Aorta (tissue), 5 donors: ENCODE data around the gene ACIN1. TPM values are rescaled to one million over a fixed set of nuclear protein-coding genes. Genes with fewer than 3 reads are reported as not detected.

Experiments
- ATAC-seq: fragments of 200-7000 bp; cut with Tn5 transposase; one replicate; pipeline ENCODE4 v1.9.1; 2022; ENCODE audit warnings: moderate library complexity; ENCODE audit not compliant: low FRiP score
- DNase-seq, 2 donors: peaks; one replicate each; pipeline ENCODE4 v3.0.0-alpha.2; 2020
- H3K27ac ChIP-seq, 2 donors: one replicate each; pipeline ENCODE4 v1.5.1; 2013; ENCODE audit warnings: low read length in 2 of 2, mild to moderate bottlenecking in 2 of 2, moderate library complexity in 2 of 2, control low read depth in 1 of 2, inconsistent platforms in 1 of 2, low read depth in 1 of 2
- H3K27me3 ChIP-seq, 2 donors: one replicate each; pipeline ENCODE4 v1.6.1; 2013; ENCODE audit warnings: control low read depth in 1 of 2, low read length in 1 of 2, mild to moderate bottlenecking in 1 of 2, moderate library complexity in 1 of 2; ENCODE audit not compliant: insufficient read depth in 2 of 2, control insufficient read depth in 1 of 2
- H3K36me3 ChIP-seq, 2 donors: one replicate each; pipeline ENCODE4 v1.6.1; 2013; ENCODE audit warnings: control low read depth in 1 of 2, low read length in 1 of 2, mild to moderate bottlenecking in 1 of 2; ENCODE audit not compliant: insufficient read depth in 2 of 2, control insufficient read depth in 1 of 2
- H3K4me1 ChIP-seq, 2 donors: one replicate each; pipeline ENCODE4 v1.6.1; 2013; ENCODE audit warnings: low read length in 2 of 2, control low read depth in 1 of 2, mild to moderate bottlenecking in 1 of 2, moderate library complexity in 1 of 2; ENCODE audit not compliant: insufficient read depth in 2 of 2, control insufficient read depth in 1 of 2
- H3K4me3 ChIP-seq, 2 donors: one replicate each; pipeline ENCODE4 v1.5.1; 2013; ENCODE audit warnings: low read length in 2 of 2, control low read depth in 1 of 2, mild to moderate bottlenecking in 1 of 2
- H3K9me3 ChIP-seq: one replicate; pipeline ENCODE4 v1.6.1; 2013; ENCODE audit warnings: mild to moderate bottlenecking, low read length; ENCODE audit not compliant: control insufficient read depth
- WGBS, 2 donors: extraction: QIAGEN DNeasy Blood & Tissue Kit; methylation state at CpG; one replicate each; pipeline ENCODE4 v1.1.7; 2013; 5-methylcytosine and 5-hydroxymethylcytosine counted together
- intact Hi-C, 2 donors: fragments of 100-400 bp; cut with DNase I; formaldehyde crosslinking; loops; one replicate each; pipeline versions ENCODE4 v1.14.2 to v1.15.0; 2022
- polyA plus RNA-seq, 2 donors: library from polyadenylated mRNA; stranded (reverse); fragments of 200-250 nt; gene quantifications; one replicate each; pipeline ENCODE4 v1.2.3, GENCODE V29; 2013
- total RNA-seq, 2 donors: library from RNA; stranded (reverse); fragmentation: NEBNext Ultra II Directional; extraction: Animal tissue kit (Norgen Biotek cat#: 25700); gene quantifications; one replicate each; pipeline ENCODE4 v1.2.1, GENCODE V29; 2021
- donor health status: healthy with polysubstance abuse.
- donor health status: Bipolar disorder and iron deficiency.
- donor health status: DM: no; HTN: no; CAD: no.
- donor health status: DM: no; HTN: no; CAD: no.
- donor health status: DM: yes; HTN: yes; CAD: no.

The ACIN1 gene
- total and polyA plus RNA-seq, 4 donors = 34.1 to 183 (median 140) TPM

DNA sequence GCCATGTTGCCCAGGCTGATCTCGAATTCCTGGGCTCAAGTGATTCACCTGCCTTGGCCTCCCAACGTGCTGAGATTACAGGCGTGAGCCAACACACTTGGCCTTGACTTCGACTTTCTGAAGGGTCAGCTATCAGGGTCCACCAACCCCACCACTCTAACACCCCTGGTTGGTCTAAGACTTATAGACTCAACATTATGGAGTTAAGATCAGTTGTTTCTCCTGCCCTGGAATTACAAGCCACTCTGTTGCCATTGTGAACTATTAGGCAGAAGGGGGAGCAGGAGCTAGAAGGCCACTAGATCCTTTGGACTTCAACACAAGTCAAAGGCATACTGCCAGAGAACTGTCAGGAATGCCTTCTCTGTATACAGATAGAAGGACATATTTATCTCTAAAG, 54.8 kb downstream of the ACIN1 start:
- no peak for ATAC-seq
- 89 to 93% methylated on average over 4 of the region's 4 CpGs for WGBS, 2 donors
- Histone ChIP-seq H3K4me3 (no peak overlapping the region), H3K27ac (no peak overlapping the region), H3K9me3 (no peaks in the 10 kb centered on the region), H3K36me3 (no peaks in the 10 kb centered on the region), H3K4me1 (no peaks in the 10 kb centered on the region), H3K27me3 (no peaks in the 10 kb centered on the region)
- DNase-seq = peak in 1 of 2 donors; percentile 27
- intact Hi-C loops = no loop called here

DNA sequence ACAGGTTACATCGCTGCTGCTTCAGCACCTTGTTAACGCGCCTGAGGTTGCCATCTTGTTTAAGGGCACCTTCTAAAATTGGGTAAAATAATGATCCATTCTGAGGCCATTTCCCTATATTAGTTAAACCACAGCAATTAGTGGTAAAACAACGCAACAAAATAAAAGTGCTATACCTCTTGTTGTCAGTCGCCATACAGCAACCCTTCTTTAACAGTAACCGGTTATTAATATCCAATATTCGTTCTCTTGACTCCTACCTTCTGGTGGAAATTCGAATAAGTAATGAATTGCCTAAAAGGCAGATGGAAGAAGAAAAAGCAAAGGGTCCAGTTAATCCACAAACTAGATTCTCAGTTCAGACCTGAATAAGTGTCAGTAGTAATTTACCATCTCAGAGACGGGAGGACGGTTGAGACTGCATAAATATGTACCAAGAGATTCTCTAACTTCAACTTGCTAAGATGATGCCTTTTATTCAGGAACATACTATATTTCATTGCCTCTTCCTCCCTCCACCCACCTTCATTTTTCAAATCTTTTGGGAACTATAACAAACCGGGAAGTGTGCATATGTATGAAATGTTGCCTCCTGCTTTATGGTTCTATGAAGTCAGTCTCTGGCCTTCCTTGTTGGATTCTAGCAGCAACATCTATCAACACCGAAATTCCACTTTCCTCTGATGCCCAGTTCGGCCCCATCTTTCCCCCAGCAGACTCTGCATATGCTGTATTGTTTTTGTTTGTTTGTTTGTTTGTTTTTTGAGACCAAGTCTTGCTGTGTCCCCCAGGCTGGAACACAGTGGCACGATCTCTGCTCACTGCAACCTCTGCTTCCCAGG, 59.4 kb downstream of the ACIN1 start:
- Histone ChIP-seq H3K4me1 (peaks cover 0 to 3% of the 10 kb centered on the region in 2 donors), H3K27ac (peak overlapping the region in 1 of 2 donors; percentile 13), H3K9me3 (no peaks in the 10 kb centered on the region), H3K4me3 (no peak overlapping the region), H3K36me3 (peaks cover 0 to 3% of the 10 kb centered on the region in 2 donors), H3K27me3 (no peaks in the 10 kb centered on the region)
- intact Hi-C loops = no loop called here
- no peak for DNase-seq
- 59 to 62% methylated on average over 14 of the region's 14 CpGs for WGBS, 2 donors
- no peak for ATAC-seq

- 0 to 1% methylated on average over 36 of the region's 36 CpGs for WGBS, 2 donors
- Histone ChIP-seq H3K27ac (peak within 1 kb of the TSS; percentile 88 to 96), H3K27me3 (no peaks in the 10 kb centered on the region), H3K4me3 (peak within 1 kb of the TSS; percentile 93 to 94), H3K4me1 (peaks cover 0 to 3% of the 10 kb centered on the region in 2 donors), H3K9me3 (no peaks in the 10 kb centered on the region), H3K36me3 (peaks cover 0 to 3% of the 10 kb centered on the region in 2 donors)
- peak; percentile 92 to 93 for DNase-seq
- peak; percentile 98 for ATAC-seq
- intact Hi-C loops = no loop called here
Measured at GRCh38 chr14:23034498-23035302, 60.2 kb downstream of the ACIN1 start, which contains the start of gene PSMB5. PSMB5 (minus strand) TSS chr14:23034900; CDS start chr14:23034881, 19 bp downstream.

- peak overlapping the region; percentile 93 to 94 for H3K4me3 ChIP-seq
- H3K4me1 ChIP-seq = peaks cover 0 to 3% of the 10 kb centered on the region in 2 donors
- no peaks in the 10 kb centered on the region for H3K9me3 ChIP-seq
- ATAC-seq (peak; percentile 4), DNase-seq (peak in 1 of 2 donors; percentile 21)
- no peaks in the 10 kb centered on the region for H3K27me3 ChIP-seq
- intact Hi-C loops = no loop called here
- peaks cover 0 to 3% of the 10 kb centered on the region in 2 donors for H3K36me3 ChIP-seq
- peak overlapping the region; percentile 66 to 96 for H3K27ac ChIP-seq
- WGBS, 2 donors = 35 to 39% methylated on average over 17 of the region's 17 CpGs
Measured at GRCh38 chr14:23033801-23034497, 61.0 kb downstream of the ACIN1 start.

- DNase-seq (peak in 1 of 2 donors; percentile 60), ATAC-seq (no peak)
- intact Hi-C loops = no loop called here
- Histone ChIP-seq H3K4me3 (no peak overlapping the region), H3K27ac (no peak overlapping the region), H3K36me3 (peaks cover 0 to 3% of the 10 kb centered on the region in 2 donors), H3K4me1 (peaks cover 0 to 3% of the 10 kb centered on the region in 2 donors), H3K9me3 (no peaks in the 10 kb centered on the region), H3K27me3 (no peaks in the 10 kb centered on the region)
- WGBS, 2 donors = 94 to 95% methylated on average over 10 of the region's 10 CpGs
Measured at GRCh38 chr14:23033251-23033727, 61.6 kb downstream of the ACIN1 start.

DNA sequence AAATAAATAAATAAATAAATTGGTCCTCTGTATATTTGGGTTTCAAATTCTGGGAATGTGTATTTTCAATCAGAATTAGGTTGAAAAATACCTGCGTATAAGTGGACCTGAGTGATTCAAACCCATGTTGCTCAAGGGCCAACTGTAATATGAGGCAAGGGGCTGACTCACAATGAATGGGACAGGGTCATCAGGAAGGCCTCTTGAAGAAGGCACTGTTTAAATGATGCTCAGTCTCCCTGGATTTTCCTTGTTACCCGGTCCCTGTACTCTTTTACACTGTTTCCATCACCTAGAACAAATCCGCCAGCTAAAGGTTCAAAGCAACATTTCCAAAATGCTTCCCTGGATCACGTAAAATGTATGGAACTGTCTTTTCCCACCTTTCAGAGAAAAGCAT, 64.0 kb downstream of the ACIN1 start:
- H3K27me3 ChIP-seq = no peaks in the 10 kb centered on the region
- peaks cover 0 to 3% of the 10 kb centered on the region in 2 donors for H3K4me1 ChIP-seq
- WGBS, 2 donors = 95 to 96% methylated on average over 4 of the region's 4 CpGs
- ATAC-seq (no peak), DNase-seq (no peak)
- H3K9me3 ChIP-seq = no peaks in the 10 kb centered on the region
- peaks cover 0 to 4% of the 10 kb centered on the region in 2 donors for H3K36me3 ChIP-seq
- no peak overlapping the region for H3K27ac ChIP-seq
- no peak overlapping the region for H3K4me3 ChIP-seq
- intact Hi-C loops = no loop called here

GRCh38 chr14:23028799-23029198, 66.1 kb downstream of the ACIN1 start:
- no peak for DNase-seq
- H3K27me3 ChIP-seq = no peaks in the 10 kb centered on the region
- H3K4me1 ChIP-seq = peaks cover 0 to 2% of the 10 kb centered on the region in 2 donors
- no peak for ATAC-seq
- no peak overlapping the region for H3K4me3 ChIP-seq
- WGBS, 2 donors = 75 to 81% methylated on average over 2 of the region's 2 CpGs
- intact Hi-C loops = no loop called here
- no peaks in the 10 kb centered on the region for H3K9me3 ChIP-seq
- H3K36me3 ChIP-seq = peaks cover 0 to 6% of the 10 kb centered on the region in 2 donors
- H3K27ac ChIP-seq = no peak overlapping the region

- 58 to 63% methylated on average over 4 of the region's 4 CpGs for WGBS, 2 donors
- DNase-seq (no peak), ATAC-seq (no peak)
- Histone ChIP-seq H3K27ac (no peak overlapping the region), H3K27me3 (no peaks in the 10 kb centered on the region), H3K4me1 (no peaks in the 10 kb centered on the region), H3K9me3 (no peaks in the 10 kb centered on the region), H3K4me3 (no peak overlapping the region), H3K36me3 (peaks cover 0 to 3% of the 10 kb centered on the region in 2 donors)
- intact Hi-C loops = no loop called here
Measured at GRCh38 chr14:23025151-23025814, 69.7 kb downstream of the ACIN1 start.
